Left colon (tissue), 2 donors: ENCODE data around the gene SRPK3. TPM values are rescaled to one million over a fixed set of nuclear protein-coding genes. Genes with fewer than 3 reads are reported as not detected.

Source experiments
- total RNA-seq, 2 donors: library from RNA; stranded (reverse); fragmentation: NEBNext Ultra II Directional; extraction: Animal tissue kit (Norgen Biotek cat#: 25700); gene quantifications; one replicate each; pipeline ENCODE4 v1.2.1, GENCODE V29; 2021
- donor health status: DM: no; HTN: no; CAD: no.
- donor health status: DM: yes; HTN: yes; CAD: no.

Gene SRPK3
- total RNA-seq, 2 donors from 2014 or later, result 1.4 to 1.7 TPM

Other genes starting within 250 kb of the SRPK3 start
- 10 to 100 TPM; 20.4 to 21.8 TPM for gene CCNQ, start 181.9 kb upstream of the SRPK3 start, total RNA-seq
- not detected for gene DUSP9, start 133.8 kb upstream of the SRPK3 start, total RNA-seq
- 10 to 100 TPM in 1 of 2 donors, 1 to 10 TPM in 1; 1.1 to 14.2 TPM for gene PNCK, start 107.2 kb upstream of the SRPK3 start, total RNA-seq
- 100 to 1,000 TPM; 170 to 270 TPM for gene SLC6A8, start 93.1 kb upstream of the SRPK3 start, total RNA-seq
- 100 to 1,000 TPM; 200 to 203 TPM for gene BCAP31, start 56.7 kb upstream of the SRPK3 start, total RNA-seq
- gene ABCD1, start 56.2 kb upstream of the SRPK3 start, total RNA-seq, result 10 to 100 TPM; 15.1 to 15.9 TPM
- 1 to 10 TPM; 1.0 to 5.4 TPM for gene PLXNB3, start 16.8 kb upstream of the SRPK3 start, total RNA-seq
- 10 to 100 TPM; 76.1 to 93.6 TPM for gene IDH3G, start 13.3 kb downstream of the SRPK3 start, total RNA-seq
- gene SSR4, start 13.6 kb downstream of the SRPK3 start, total RNA-seq, result 100 to 1,000 TPM; 216 to 237 TPM
- 1 to 10 TPM; 1.0 to 3.8 TPM for gene PDZD4, start 49.5 kb downstream of the SRPK3 start, total RNA-seq
- 1 to 10 TPM; 3.7 to 8.8 TPM for gene L1CAM, start 105.1 kb downstream of the SRPK3 start, total RNA-seq
- gene AVPR2, start 123.6 kb downstream of the SRPK3 start, total RNA-seq, result under 1 TPM; 0.52 to 0.64 TPM
- gene ARHGAP4, start 145.2 kb downstream of the SRPK3 start, total RNA-seq, result 10 to 100 TPM; 26.6 to 35.5 TPM
- gene NAA10, start 154.0 kb downstream of the SRPK3 start, total RNA-seq, result 10 to 100 TPM; 52.7 to 68.0 TPM
- 1 to 10 TPM; 3.8 to 8.6 TPM for gene RENBP, start 163.6 kb downstream of the SRPK3 start, total RNA-seq
- 10 to 100 TPM; 31.9 to 47.9 TPM for gene HCFC1, start 190.8 kb downstream of the SRPK3 start, total RNA-seq
- gene TMEM187, start 191.7 kb downstream of the SRPK3 start, total RNA-seq, result 1 to 10 TPM; 8.4 to 9.9 TPM
- gene IRAK1, start 238.9 kb downstream of the SRPK3 start, total RNA-seq, result 100 to 1,000 TPM in 1 of 2 donors, 10 to 100 TPM in 1; 76.1 to 103 TPM